ENCODE data around the gene XXYLT1.

XXYLT1 gene

DNA sequence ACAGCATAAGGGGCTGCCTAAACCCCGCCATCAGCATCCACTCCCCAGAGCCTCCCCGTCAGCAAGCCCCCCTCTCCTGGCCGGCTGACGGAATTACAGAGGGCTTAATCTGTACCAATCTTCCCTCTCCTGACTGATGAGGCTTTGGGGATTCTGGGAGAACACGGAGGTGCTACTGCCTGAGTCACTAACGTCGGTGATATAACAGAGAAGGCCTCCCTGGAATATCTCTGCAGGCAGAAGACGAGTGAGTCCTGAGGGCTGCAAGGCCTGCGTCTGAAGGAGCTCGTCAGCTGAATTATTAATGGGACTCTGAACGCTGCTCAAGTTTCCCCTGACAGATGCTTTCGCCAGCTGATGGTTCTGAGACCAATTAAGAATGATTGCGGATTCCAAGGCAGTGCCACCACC is 147.7 kb downstream of the XXYLT1 start:
- TF ChIP-seq CTCF (conservative IDR thresholded peaks at IDR 0.05; ENCODE audit: control insufficient read depth, insufficient read depth, low read depth, low read length) = no peak
- no peak for DNase-seq (ENCODE audit: low read depth)
- H3K4me3 ChIP-seq (ENCODE audit: control insufficient read depth, low read depth, low read length) = no peak overlapping the region

- DNase-seq (ENCODE audit: low read depth) = no peak
- no peak for TF ChIP-seq CTCF (conservative IDR thresholded peaks at IDR 0.05; ENCODE audit: control insufficient read depth, insufficient read depth, low read depth, low read length)
- no peak overlapping the region for H3K4me3 ChIP-seq (ENCODE audit: control insufficient read depth, low read depth, low read length)
Measured at GRCh38 chr3:195122261-195122660, 148.7 kb downstream of the XXYLT1 start.

DNA sequence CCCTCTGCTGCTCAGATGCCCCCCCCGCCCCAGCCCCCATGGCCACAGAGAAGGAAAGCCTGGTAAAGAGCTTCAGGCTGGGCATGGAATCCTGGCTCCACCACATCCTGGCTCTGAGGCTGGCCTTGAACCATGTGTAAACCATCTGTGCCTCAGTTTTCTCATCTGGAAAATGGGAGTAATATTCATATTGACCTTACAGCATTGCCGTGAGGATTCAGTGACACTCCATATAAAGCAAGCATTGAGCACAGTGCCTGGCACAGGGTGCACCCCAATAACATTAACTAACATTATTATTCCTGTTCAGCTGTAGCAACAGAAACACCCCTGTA is 150.7 kb downstream of the XXYLT1 start:
- TF ChIP-seq CTCF (conservative IDR thresholded peaks at IDR 0.05; ENCODE audit: control insufficient read depth, insufficient read depth, low read depth, low read length) = no peak
- no peak for DNase-seq (ENCODE audit: low read depth)
- no peak overlapping the region for H3K4me3 ChIP-seq (ENCODE audit: control insufficient read depth, low read depth, low read length)

DNA sequence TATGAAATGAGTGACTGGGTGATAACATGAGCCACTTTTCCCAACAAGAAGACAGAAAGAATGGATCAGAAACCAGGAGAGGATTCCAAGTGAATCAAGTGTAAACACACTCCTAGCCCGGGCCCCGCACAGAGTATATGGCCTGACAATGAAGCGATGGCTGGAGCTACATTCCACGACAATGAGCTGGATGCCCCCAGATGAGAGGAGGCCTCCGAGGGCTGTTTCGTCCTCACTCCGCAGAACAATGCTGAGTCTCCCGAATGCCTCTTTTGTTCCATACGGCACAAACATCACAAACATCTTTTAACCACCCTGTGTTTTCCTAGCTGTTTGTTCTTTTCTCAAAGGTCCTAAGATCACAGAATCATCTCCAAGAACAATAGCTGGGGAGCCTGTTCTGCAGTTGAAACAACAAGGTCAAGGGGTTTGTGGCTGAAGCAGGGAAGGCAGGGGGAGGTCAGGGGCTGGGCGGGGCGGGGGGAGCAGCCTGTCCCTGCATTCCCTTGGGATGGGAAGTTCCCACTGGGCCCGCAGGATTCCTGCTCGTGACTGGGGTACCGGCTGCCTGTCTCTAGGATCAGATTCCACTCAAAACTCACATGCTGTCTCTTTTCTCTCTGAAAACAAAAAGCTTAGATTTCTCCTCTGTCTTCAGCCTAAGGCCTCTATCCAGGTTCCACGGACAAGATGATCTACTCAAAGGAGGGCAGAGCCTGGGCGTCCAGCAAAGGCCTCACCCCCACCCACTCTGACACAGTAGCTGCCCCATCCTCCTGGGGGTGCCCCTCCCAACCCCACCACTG is 151.3 kb downstream of the XXYLT1 start:
- DNase-seq (ENCODE audit: low read depth) = peak; percentile 67
- H3K4me3 ChIP-seq (ENCODE audit: control insufficient read depth, low read depth, low read length) = no peak overlapping the region
- TF ChIP-seq CTCF (conservative IDR thresholded peaks at IDR 0.05; ENCODE audit: control insufficient read depth, insufficient read depth, low read depth, low read length) = no peak

DNA sequence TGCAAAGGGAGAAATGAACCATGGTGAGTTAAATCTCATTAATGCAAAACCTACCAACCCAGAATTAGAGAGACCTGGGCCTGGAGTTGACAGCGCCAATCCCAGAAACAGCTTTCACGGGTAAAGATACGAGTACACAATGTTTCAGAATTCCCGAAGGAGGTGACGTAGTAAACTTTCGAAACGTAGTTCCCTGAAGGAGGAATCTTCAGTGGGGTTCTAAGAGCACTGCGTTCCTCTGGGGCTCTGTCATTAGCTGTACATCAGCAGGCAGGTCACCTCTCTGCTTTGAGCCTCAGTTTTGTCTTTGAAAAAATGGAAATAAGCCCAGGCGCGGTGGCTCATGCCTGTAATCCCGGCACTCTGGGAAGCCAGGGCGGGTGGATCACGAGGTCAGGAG is 152.3 kb downstream of the XXYLT1 start:
- TF ChIP-seq CTCF (conservative IDR thresholded peaks at IDR 0.05; ENCODE audit: control insufficient read depth, insufficient read depth, low read depth, low read length) = no peak
- DNase-seq (ENCODE audit: low read depth) = no peak
- H3K4me3 ChIP-seq (ENCODE audit: control insufficient read depth, low read depth, low read length) = no peak overlapping the region

DNA sequence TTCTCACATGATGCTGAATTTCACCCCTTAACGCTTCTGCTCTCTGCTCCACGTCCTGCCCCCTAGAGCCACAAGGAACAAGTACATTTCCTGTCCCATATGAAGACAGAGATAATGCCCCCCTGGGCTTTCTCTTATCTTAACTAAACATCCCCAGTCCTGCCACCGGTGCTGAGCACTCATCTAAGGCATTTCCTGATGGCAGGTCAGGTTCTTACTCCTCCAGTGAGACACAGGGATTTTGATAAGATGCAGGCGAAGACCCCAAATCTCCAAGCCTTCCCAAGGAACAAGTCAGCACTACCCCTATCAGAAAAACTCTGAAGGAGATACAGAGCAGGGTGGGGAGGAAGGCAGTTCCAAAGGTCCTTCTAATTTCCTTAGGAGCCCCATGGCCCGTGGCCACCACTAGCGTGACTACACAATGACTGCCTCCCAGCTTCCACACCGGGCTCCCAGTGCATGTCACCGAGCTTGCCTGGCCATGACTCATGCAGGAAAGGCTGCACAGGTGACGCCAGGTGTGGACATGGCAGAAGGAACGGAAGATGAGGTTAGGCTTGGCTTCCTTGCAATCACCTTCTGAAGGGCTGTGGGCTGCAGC is 152.9 kb downstream of the XXYLT1 start:
- no peak for DNase-seq (ENCODE audit: low read depth)
- H3K4me3 ChIP-seq (ENCODE audit: control insufficient read depth, low read depth, low read length) = no peak overlapping the region
- TF ChIP-seq CTCF (conservative IDR thresholded peaks at IDR 0.05; ENCODE audit: control insufficient read depth, insufficient read depth, low read depth, low read length) = peak; percentile 10

All from fibroblast of mammary gland (primary cell).